ENCODE data around the gene IFFO2.

IFFO2 gene

GRCh38 chr1:18998016-18998724, 41.7 kb upstream of the IFFO2 start:
- DNase-seq, result no peak
- TF ChIP-seq CTCF (IDR thresholded peaks at IDR 0.05), result no peak
- no peak overlapping the region for H3K4me3 ChIP-seq
- peak overlapping the region; percentile 59 to 63 for H3K27ac ChIP-seq
- H3K27me3 ChIP-seq, result no peaks in the 10 kb centered on the region
- H3K9me3 ChIP-seq, result peaks cover 0 to 8% (median 0%) of the 10 kb centered on the region in 3 donors
- intact Hi-C loops (cut with DNase I; ENCODE audit: low total_unique reads), result no loop called here
- H3K36me3 ChIP-seq, result no peaks in the 10 kb centered on the region
- H3K4me1 ChIP-seq, result peaks cover 0 to 32% (median 22%) of the 10 kb centered on the region in 4 donors

- peaks cover 0 to 8% (median 0%) of the 10 kb centered on the region in 3 donors for H3K9me3 ChIP-seq
- intact Hi-C loops (cut with DNase I; ENCODE audit: low total_unique reads), result no loop called here
- H3K27ac ChIP-seq, result peak overlapping the region in 1 of 2 donors; percentile 63
- no peaks in the 10 kb centered on the region for H3K27me3 ChIP-seq
- H3K4me1 ChIP-seq, result peaks cover 0 to 32% (median 22%) of the 10 kb centered on the region in 4 donors
- no peak for TF ChIP-seq CTCF (IDR thresholded peaks at IDR 0.05)
- H3K36me3 ChIP-seq, result no peaks in the 10 kb centered on the region
- DNase-seq, result no peak
- H3K4me3 ChIP-seq, result no peak overlapping the region
These were observed 41.0 kb upstream of the IFFO2 start for GRCh38 chr1:18997508-18997907.

- Histone ChIP-seq H3K27ac (no peak overlapping the region), H3K36me3 (no peaks in the 10 kb centered on the region), H3K4me3 (no peak overlapping the region), H3K9me3 (peaks cover 0 to 8% (median 0%) of the 10 kb centered on the region in 3 donors), H3K4me1 (peaks cover 0 to 32% (median 22%) of the 10 kb centered on the region in 4 donors), H3K27me3 (no peaks in the 10 kb centered on the region)
- no peak for TF ChIP-seq CTCF (IDR thresholded peaks at IDR 0.05)
- intact Hi-C loops (cut with DNase I; ENCODE audit: low total_unique reads), result no loop called here
- no peak for DNase-seq
These were observed 40.2 kb upstream of the IFFO2 start for GRCh38 chr1:18996548-18997177.

- H3K9me3 ChIP-seq, result no peaks in the 10 kb centered on the region
These were observed 37.9 kb upstream of the IFFO2 start for GRCh38 chr1:18994381-18994780.

GRCh38 chr1:18992646-18993045, 36.2 kb upstream of the IFFO2 start:
- Histone ChIP-seq H3K36me3 (no peaks in the 10 kb centered on the region), H3K4me1 (peaks cover 0 to 5% (median 1%) of the 10 kb centered on the region in 4 donors), H3K27me3 (no peaks in the 10 kb centered on the region), H3K4me3 (no peak overlapping the region), H3K27ac (no peak overlapping the region), H3K9me3 (no peaks in the 10 kb centered on the region)
- DNase-seq, result peak in 1 of 2 donors; percentile 1
- TF ChIP-seq CTCF (IDR thresholded peaks at IDR 0.05), result no peak
- intact Hi-C loops (cut with DNase I; ENCODE audit: low total_unique reads), result no loop called here

More at GRCh38 chr1:18994381-18994780, 37.9 kb upstream of the IFFO2 start:
- Histone ChIP-seq H3K4me3 (no peak overlapping the region), H3K27me3 (no peaks in the 10 kb centered on the region), H3K36me3 (no peaks in the 10 kb centered on the region), H3K4me1 (peaks cover 0 to 23% (median 17%) of the 10 kb centered on the region in 4 donors), H3K27ac (no peak overlapping the region)
- intact Hi-C loops (cut with DNase I; ENCODE audit: low total_unique reads), result no loop called here
- DNase-seq, result no peak
- no peak for TF ChIP-seq CTCF (IDR thresholded peaks at IDR 0.05)
